ENCODE data around the gene USP1. TPM values are rescaled to one million over a fixed set of nuclear protein-coding genes. Genes with fewer than 3 reads are reported as not detected.
A peak's percentile ranks its signal among the peaks of the same experiment; 100 is the strongest.

The USP1 gene
- total and polyA plus RNA-seq, 4 donors: 5.1 to 33.8 (median 7.8) TPM

DNA sequence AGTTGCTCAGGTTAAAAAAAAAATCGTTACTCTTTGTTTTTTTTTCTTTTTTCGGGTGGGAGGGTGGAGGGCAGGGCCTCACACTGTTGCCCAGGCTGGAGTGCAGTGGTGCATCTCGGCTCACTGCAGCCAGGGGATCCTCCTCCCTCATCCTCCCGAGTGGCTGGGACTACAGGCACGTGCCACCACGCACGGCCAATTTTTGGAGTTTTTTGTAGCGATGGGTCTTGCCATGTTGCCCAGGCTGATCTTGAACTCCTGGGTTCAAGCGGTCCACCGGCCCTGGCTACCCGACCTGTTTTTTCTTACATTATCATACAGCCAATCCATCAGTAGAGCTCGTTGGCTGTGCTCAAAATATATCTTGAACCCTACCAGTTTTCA is 2.2 kb upstream of the USP1 start:
- Histone ChIP-seq H3K4me1 (ENCODE audit: control insufficient read depth in 4 of 4, insufficient read depth in 4 of 4, low read length in 3 of 4) (peaks cover 4 to 23% (median 15%) of the 10 kb centered on the region in 4 donors), H3K36me3 (ENCODE audit: control insufficient read depth in 4 of 4, insufficient read depth in 3 of 4, low read depth in 1 of 4, low read length in 3 of 4) (no peaks in the 10 kb centered on the region), H3K27me3 (ENCODE audit: control insufficient read depth in 4 of 4, insufficient read depth in 4 of 4, low read length in 3 of 4) (no peaks in the 10 kb centered on the region), H3K9me3 (ENCODE audit: control insufficient read depth in 4 of 4, low read length in 3 of 4) (no peaks in the 10 kb centered on the region), H3K4me3 (ENCODE audit: low read depth in 1 of 3, low read length in 3 of 3) (no peak overlapping the region), H3K27ac (ENCODE audit: low read depth in 1 of 2, low read length in 2 of 2) (no peak overlapping the region), H3K9ac (ENCODE audit: low read depth in 1 of 2, low read length in 2 of 2) (no peak overlapping the region)
- WGBS: 95% methylated on average over 12 of the region's 12 CpGs
- TF ChIP-seq JUND (IDR thresholded peaks at IDR 0.05): no peak
- TF ChIP-seq RXRA (IDR thresholded peaks at IDR 0.05): no peak
- TF ChIP-seq FOXA1 (IDR thresholded peaks at IDR 0.05): no peak
- TF ChIP-seq HNF4G (IDR thresholded peaks at IDR 0.05): no peak
- no peak for TF ChIP-seq TAF1 (conservative IDR thresholded peaks at IDR 0.05)
- TF ChIP-seq HNF4A (conservative IDR thresholded peaks at IDR 0.05): no peak
- no peak for TF ChIP-seq FOXA2 (IDR thresholded peaks at IDR 0.05)
- TF ChIP-seq, protein P1, sequence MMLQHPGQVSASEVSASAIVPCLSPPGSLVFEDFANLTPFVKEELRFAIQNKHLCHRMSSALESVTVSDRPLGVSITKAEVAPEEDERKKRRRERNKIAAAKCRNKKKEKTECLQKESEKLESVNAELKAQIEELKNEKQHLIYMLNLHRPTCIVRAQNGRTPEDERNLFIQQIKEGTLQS (IDR thresholded peaks at IDR 0.05): no peak
- TF ChIP-seq, protein P2, sequence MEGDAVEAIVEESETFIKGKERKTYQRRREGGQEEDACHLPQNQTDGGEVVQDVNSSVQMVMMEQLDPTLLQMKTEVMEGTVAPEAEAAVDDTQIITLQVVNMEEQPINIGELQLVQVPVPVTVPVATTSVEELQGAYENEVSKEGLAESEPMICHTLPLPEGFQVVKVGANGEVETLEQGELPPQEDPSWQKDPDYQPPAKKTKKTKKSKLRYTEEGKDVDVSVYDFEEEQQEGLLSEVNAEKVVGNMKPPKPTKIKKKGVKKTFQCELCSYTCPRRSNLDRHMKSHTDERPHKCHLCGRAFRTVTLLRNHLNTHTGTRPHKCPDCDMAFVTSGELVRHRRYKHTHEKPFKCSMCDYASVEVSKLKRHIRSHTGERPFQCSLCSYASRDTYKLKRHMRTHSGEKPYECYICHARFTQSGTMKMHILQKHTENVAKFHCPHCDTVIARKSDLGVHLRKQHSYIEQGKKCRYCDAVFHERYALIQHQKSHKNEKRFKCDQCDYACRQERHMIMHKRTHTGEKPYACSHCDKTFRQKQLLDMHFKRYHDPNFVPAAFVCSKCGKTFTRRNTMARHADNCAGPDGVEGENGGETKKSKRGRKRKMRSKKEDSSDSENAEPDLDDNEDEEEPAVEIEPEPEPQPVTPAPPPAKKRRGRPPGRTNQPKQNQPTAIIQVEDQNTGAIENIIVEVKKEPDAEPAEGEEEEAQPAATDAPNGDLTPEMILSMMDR (IDR thresholded peaks at IDR 0.05; ENCODE audit: low read depth, low read length, missing input control): no peak
- TF ChIP-seq, protein P3, sequence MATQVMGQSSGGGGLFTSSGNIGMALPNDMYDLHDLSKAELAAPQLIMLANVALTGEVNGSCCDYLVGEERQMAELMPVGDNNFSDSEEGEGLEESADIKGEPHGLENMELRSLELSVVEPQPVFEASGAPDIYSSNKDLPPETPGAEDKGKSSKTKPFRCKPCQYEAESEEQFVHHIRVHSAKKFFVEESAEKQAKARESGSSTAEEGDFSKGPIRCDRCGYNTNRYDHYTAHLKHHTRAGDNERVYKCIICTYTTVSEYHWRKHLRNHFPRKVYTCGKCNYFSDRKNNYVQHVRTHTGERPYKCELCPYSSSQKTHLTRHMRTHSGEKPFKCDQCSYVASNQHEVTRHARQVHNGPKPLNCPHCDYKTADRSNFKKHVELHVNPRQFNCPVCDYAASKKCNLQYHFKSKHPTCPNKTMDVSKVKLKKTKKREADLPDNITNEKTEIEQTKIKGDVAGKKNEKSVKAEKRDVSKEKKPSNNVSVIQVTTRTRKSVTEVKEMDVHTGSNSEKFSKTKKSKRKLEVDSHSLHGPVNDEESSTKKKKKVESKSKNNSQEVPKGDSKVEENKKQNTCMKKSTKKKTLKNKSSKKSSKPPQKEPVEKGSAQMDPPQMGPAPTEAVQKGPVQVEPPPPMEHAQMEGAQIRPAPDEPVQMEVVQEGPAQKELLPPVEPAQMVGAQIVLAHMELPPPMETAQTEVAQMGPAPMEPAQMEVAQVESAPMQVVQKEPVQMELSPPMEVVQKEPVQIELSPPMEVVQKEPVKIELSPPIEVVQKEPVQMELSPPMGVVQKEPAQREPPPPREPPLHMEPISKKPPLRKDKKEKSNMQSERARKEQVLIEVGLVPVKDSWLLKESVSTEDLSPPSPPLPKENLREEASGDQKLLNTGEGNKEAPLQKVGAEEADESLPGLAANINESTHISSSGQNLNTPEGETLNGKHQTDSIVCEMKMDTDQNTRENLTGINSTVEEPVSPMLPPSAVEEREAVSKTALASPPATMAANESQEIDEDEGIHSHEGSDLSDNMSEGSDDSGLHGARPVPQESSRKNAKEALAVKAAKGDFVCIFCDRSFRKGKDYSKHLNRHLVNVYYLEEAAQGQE (IDR thresholded peaks at IDR 0.05): no peak
- no peak for DNase-seq (ENCODE audit: low spot score)

DNA sequence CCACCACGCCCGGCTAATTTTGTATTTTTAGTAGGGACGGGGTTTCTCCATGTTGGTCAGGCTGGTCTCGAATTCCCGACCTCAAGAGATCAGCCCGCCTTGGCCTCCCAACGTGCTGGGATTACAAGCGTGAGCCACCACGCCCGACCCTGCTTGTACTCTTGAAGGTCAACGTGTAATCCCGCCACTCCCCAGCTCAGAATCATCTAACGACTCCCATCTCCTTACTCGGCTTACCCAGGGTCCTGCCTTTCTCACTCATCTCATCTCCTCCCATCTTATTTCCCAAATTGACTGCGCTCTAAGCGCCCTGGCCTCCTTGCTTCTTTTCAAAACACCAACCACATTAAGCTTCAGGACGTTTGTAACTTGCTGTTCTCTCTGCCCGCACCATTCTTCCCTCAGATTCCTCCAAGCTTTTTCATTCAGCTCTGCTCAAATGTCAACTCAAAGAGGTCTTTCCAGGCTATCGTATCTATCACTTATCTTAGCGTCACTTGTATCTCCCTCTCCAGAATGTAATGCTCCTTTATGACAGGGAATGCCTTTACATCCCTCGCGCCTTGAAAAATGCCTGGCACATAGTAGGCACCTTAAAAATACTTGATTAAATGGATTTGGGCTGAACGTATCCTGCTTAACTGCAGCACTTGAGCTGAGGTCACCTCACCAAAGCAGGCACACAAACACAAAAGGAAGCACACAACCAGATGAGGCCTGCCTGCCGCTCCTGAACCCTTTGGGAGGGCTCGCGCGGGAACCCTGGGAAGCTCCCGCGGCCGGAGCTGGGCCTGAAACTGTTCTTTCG is 1.4 kb upstream of the USP1 start:
- no peaks in the 10 kb centered on the region for H3K36me3 ChIP-seq (ENCODE audit: control insufficient read depth in 4 of 4, insufficient read depth in 3 of 4, low read depth in 1 of 4, low read length in 3 of 4)
- TF ChIP-seq FOXA1 (IDR thresholded peaks at IDR 0.05) (no peak), NR2F2 (IDR thresholded peaks at IDR 0.05) (no peak), HNF4G (IDR thresholded peaks at IDR 0.05) (no peak), FOXA2 (IDR thresholded peaks at IDR 0.05) (no peak)
- TF ChIP-seq, protein P4, sequence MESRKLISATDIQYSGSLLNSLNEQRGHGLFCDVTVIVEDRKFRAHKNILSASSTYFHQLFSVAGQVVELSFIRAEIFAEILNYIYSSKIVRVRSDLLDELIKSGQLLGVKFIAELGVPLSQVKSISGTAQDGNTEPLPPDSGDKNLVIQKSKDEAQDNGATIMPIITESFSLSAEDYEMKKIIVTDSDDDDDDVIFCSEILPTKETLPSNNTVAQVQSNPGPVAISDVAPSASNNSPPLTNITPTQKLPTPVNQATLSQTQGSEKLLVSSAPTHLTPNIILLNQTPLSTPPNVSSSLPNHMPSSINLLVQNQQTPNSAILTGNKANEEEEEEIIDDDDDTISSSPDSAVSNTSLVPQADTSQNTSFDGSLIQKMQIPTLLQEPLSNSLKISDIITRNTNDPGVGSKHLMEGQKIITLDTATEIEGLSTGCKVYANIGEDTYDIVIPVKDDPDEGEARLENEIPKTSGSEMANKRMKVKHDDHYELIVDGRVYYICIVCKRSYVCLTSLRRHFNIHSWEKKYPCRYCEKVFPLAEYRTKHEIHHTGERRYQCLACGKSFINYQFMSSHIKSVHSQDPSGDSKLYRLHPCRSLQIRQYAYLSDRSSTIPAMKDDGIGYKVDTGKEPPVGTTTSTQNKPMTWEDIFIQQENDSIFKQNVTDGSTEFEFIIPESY (IDR thresholded peaks at IDR 0.05): no peak
- 50% methylated on average over 31 of the region's 31 CpGs for WGBS
- peak overlapping the region; percentile 86 to 96 for H3K9ac ChIP-seq (ENCODE audit: low read depth in 1 of 2, low read length in 2 of 2)
- H3K4me3 ChIP-seq (ENCODE audit: low read depth in 1 of 3, low read length in 3 of 3): peak overlapping the region; percentile 79 to 100 (median 97)
- no peak for DNase-seq (ENCODE audit: low spot score)
- H3K4me1 ChIP-seq (ENCODE audit: control insufficient read depth in 4 of 4, insufficient read depth in 4 of 4, low read length in 3 of 4): peaks cover 6 to 29% (median 20%) of the 10 kb centered on the region in 4 donors
- H3K27ac ChIP-seq (ENCODE audit: low read depth in 1 of 2, low read length in 2 of 2): peak overlapping the region; percentile 91 to 96
- no peaks in the 10 kb centered on the region for H3K27me3 ChIP-seq (ENCODE audit: control insufficient read depth in 4 of 4, insufficient read depth in 4 of 4, low read length in 3 of 4)
- H3K9me3 ChIP-seq (ENCODE audit: control insufficient read depth in 4 of 4, low read length in 3 of 4): no peaks in the 10 kb centered on the region
